OCI-LY3 (cell line): ENCODE data around the gene ATP2B1.

Experiments used
- EZH2phosphoT487 ChIP-seq: fragments of 200-600 bp; shearing (Covaris generic); IDR thresholded peaks from 2 replicates; pipeline ENCODE4 v1.6.1; 2018; ENCODE audit warnings: antibody characterized with exemption, mixed run types, low read depth
- TF ChIP-seq, protein P1 (sequence below): fragments of 200-600, 300-600 bp; sonication (generic); IDR thresholded peaks from 2 replicates; pipeline ENCODE4 v1.5.1; 2014; ENCODE audit warnings: antibody characterized with exemption, low read length, low read depth

DNA sequence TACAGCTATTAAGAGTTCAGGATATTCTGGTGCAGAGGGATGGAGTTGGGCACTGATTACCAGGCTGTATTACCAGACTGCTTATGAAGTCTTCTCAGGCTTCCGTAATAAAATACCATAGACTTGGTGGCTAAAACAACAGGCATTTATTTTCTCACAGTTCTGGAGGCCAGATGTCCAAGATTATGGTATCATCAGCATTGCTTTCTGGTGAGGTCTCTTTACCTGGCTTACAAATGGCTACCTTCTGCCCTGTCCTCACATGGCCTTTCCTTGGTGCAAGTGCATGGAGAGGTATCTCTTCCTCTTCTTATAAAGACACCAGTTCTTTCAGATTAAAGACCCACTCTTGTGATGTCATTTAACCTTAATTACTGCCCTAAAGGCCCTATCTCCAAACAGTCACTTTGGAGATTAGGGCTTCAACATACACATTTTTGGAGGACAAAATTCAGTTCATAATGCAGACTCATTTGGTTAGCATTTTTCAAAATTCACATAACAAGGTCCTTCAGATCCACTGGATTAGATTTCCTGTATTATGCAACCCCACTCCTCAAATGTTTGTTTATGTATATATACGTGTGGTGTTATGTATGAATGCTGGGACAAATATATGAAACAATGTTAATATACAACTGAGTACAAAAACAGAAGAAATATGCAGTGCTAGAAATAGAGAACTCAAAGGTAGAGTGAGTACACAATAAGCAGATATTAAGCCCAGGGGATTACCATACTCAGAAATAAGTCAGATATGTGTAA is 9.3 kb upstream of the ATP2B1 start:
- TF ChIP-seq, protein P1, sequence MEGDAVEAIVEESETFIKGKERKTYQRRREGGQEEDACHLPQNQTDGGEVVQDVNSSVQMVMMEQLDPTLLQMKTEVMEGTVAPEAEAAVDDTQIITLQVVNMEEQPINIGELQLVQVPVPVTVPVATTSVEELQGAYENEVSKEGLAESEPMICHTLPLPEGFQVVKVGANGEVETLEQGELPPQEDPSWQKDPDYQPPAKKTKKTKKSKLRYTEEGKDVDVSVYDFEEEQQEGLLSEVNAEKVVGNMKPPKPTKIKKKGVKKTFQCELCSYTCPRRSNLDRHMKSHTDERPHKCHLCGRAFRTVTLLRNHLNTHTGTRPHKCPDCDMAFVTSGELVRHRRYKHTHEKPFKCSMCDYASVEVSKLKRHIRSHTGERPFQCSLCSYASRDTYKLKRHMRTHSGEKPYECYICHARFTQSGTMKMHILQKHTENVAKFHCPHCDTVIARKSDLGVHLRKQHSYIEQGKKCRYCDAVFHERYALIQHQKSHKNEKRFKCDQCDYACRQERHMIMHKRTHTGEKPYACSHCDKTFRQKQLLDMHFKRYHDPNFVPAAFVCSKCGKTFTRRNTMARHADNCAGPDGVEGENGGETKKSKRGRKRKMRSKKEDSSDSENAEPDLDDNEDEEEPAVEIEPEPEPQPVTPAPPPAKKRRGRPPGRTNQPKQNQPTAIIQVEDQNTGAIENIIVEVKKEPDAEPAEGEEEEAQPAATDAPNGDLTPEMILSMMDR: no peak
- TF ChIP-seq EZH2phosphoT487: no peak
